Stimulated activated CD8-positive, alpha-beta memory T cell treated with anti-CD3 and anti-CD28 coated beads, Interleukin-2, amount 100 ng/mL, for 48 hours (primary cell): ENCODE results near the gene HOXC12.

Source experiments
- DNase-seq, 2 donors: peaks; one replicate each; pipeline ENCODE4 v3.0.0-alpha.2; 2020; ENCODE audit warnings: low read depth in 2 of 2

The HOXC12 gene

DNA sequence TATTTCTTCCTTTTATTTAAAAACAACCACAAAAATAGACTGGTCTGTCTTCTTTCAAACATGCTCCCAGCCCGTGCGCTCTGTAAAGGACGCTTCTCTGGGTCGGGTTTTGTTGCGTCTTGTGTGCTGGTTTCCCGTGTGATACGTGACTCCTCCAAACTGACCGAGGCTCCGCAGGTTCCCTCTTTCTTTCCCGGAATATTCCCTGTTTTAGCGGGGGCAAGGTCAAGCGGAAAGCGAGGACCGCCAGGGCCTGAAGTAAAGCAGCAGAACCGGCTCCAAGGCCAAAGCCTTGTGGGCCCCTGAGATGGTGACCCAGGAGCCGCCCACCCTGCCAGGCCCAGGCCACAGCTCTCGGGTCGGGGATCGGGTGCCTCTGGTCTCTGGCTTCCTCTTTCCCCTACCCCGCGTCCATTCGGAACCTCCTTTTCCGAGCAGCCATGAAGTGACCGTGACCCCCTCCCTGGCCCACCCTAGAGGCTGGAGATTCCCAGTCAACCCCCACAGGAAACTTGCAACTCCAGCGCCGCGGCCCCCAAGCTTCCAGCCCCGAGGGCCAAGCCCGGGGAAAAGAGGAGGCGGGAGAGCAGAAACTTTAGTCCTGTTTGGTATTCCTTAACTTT, 29.4 kb downstream of the HOXC12 start:
- no peak for DNase-seq

DNA sequence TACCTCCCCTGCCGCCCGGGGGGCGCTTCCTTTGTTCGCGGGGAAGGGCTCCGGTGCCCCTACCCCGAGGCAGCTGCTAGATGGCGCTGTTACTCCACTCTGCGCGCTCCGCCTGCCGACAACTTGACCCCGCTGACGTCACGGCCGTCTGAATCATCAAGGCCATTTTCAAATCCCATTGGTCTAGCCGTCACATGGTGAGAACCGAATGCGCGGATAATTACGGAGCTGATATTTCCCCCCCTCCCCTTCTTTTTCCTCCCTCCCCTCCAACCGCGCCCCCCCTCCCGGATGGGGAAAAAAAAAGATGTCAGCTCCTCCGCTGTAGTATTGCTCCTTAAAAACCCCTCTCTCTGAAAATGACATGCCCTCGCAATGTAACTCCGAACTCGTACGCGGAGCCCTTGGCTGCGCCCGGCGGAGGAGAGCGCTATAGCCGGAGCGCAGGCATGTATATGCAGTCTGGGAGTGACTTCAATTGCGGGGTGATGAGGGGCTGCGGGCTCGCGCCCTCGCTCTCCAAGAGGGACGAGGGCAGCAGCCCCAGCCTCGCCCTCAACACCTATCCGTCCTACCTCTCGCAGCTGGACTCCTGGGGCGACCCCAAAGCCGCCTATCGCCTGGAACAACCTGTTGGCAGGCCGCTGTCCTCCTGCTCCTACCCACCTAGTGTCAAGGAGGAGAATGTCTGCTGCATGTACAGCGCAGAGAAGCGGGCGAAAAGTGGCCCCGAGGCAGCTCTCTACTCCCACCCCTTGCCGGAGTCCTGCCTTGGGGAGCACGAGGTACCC, 30.4 kb downstream of the HOXC12 start, which contains the start of gene HOXC10:
HOXC10 (plus strand) TSS at position 246 of the 791 bp plus-strand sequence; CDS start at position 360, 114 bp downstream.
- peak; percentile 84 to 86 for DNase-seq

DNA sequence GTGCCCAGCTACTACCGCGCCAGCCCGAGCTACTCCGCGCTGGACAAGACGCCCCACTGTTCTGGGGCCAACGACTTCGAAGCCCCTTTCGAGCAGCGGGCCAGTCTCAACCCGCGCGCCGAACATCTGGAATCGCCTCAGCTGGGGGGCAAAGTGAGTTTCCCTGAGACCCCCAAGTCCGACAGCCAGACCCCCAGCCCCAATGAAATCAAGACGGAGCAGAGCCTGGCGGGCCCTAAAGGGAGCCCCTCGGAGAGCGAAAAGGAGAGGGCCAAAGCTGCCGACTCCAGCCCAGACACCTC, 30.9 kb downstream of the HOXC12 start:
- DNase-seq = no peak

DNA sequence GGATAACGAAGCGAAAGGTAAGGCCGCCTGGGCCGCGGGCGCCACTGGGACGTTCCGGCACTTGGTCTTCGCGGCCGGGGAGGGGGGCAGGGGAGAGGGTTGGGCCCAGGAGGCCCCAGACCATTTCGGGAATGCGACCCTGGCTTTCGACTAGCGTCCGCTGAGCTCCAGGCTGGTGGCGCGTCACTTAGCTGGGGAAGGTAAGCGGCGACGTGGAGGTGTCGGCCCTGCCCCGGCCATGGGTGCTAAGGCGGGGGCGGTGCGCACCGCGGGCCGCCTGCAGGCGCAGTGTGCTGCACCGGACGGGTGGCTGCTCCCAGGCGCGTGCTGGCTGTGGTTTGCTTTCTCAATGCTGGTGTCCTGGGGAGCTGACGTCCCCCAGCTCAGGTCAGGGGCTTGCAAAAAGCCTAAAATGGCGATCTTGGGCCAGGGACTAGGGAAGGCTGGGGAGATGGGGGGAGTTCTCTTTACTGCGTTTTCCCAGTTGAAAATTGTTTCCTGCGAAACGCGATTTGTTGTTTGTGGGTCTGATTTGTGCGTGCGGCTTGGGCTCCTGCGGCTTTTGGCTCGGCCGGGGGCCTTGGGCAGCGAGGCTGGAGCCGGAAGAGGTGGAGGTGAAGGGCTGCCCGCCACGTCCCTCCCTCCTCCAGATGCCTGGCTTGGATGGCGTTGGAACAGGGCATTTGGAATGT, 31.4 kb downstream of the HOXC12 start:
- DNase-seq = no peak

DNA sequence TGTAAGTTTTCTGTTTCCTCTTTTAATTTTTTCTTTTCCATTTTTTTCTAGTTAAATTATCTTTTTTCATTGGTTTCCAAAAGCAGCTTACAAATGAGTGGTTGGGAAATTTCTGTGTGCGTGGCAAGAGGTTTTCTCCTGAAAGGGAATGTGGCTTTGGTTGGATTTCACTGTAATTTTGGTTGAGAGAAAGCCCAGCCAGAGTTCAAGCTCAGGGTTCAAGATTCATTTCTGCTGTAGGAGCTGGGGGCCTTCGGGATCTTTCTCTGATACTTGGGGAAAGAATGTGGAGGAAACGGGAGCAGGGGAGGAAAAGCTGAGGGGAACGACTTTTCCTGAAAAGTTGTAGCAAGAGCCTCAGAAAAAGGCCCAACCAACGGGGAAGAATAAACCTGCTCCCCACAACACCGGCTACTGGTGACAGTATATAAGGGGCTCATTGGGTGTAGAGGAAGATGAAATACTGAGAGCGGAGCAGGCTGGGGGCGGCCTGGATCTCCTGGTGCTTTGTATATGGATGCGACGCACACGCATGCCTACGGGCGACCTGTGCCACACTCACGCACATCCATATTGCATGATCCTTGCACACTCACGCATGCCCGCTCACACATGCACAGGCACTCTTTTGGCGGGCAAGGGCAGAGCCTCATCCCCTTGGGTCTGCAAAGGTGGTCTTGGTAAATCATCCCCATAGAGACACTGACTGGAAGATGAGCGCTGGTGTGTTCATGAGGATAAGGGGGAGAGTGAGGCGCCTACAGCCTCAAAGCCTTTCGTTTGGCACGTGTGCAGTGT, 32.2 kb downstream of the HOXC12 start:
- DNase-seq = no peak

DNA sequence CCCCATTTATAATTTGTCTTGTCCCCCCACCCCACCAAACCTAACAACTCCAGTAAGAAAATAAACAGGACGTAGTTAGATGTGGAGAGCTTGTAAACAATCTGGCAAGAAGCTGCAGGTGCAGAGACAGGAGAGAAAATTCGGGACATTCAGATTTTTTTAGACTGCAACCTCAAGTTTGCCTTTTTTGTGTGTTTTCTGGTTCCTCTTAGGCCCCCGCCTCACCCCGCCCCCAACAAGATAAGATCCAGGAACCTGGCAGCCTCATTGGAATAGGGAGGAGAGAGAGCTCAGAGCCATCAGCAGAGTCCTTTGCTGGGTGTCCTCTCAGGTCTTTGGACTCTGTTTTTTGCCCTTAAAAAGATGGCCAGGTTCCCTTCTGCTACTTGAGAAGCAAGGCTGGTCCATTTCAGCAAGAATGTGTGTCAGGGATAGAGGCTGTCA, 33.1 kb downstream of the HOXC12 start:
- no peak for DNase-seq

DNA sequence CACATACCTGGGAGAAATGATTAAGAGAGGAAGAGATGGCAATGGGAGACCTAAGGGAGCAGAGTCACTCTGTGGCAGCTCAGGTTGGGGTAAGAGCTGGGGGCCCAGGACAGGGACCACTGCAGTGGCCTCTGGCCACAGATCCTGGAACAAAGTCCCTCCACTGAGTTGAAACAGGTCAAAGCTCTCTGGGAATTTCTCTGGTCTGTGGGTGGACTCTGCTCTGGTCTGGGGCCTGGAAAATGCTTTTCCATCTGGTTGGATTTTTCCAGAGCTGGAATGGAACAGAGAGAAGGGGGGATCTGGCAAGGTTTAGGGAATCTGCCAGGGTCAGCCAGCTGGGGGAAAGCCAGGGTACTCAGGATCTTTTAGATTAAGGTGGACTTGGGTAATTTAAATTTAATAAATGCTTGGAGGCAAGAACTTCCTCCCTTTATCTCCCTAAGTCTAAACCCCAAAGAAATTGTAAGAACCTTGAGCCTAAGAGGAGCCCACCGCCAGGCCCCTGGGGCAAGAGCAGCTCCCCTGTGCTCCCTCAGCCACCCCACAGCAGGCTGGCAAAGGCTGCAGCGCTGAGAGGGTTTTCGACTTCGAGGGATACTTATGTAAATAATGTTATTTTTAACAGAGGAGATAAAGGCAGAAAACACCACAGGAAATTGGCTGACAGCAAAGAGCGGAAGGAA, 34.0 kb downstream of the HOXC12 start:
- DNase-seq = no peak

DNA sequence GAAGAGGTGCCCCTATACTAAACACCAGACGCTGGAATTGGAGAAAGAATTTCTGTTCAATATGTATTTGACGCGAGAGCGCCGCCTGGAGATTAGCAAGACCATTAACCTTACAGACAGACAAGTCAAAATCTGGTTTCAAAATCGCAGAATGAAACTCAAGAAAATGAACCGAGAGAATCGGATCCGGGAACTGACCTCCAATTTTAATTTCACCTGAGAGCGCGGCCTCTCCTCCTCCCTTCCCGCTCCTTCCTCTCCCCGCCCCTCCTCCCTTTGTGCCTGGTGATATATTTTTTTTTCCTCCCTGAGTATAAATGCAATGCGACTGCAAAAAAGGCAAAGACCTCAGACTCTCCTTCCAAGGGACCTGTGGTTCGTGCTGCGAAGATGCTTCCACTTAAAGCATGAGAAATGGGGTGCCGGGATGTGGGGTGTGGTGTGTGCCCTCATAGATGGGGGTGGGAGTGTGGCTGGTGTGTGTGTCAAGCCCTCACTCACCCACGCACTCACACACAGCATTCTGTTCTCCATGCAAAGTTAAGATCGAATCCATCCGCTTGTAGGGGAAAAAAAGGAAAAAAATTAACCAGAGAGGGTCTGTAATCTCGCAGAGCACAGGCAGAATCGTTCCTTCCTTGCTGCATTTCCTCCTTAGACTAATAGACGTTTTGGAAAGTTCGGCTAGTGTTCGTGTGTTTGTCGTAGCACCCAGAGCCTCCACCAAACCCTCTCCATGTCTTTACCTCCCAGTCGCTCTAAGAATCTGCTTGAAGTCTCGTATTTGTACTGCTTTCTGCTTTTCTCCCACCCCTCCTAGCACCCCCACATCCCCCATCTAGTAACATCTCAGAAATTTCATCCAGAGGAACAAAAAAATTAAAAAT, 34.8 kb downstream of the HOXC12 start:
- no peak for DNase-seq

DNA sequence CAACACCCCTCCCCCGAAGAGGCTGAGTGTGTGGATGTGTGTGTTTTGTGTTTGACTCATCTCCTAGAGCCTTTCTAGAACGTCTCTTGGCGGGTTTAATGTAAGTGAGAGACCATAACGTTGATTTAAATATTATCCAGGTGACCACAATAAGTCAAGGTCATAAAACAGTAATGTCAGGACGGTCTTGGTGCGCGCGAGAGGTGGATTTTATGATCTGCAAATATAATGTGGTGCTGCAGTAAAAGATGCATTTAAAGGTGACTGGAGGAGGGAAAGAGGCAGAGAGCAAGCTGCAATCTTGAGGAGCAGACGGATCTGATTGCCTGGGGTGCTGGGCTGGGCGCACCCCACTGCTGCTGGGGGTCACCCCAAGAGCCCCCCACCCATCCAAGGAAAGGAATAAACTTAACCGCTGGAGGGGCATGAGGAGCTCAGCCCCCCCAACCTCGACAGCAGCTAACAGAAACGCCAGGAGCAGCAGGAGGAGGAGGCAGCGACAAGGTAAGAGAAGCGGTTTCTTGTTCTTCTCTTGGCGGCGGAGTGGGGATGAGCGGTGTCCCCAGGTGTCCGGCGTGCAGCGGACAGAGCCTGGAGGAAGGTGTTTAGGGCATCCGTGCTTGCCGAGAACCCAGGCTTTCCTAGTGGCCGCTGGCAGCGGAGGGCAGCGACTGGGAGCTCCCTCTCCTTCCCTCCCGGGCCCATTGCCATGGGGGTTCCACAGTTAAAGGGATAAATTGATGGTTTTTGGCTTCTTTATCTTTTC, 35.8 kb downstream of the HOXC12 start:
- no peak for DNase-seq

DNA sequence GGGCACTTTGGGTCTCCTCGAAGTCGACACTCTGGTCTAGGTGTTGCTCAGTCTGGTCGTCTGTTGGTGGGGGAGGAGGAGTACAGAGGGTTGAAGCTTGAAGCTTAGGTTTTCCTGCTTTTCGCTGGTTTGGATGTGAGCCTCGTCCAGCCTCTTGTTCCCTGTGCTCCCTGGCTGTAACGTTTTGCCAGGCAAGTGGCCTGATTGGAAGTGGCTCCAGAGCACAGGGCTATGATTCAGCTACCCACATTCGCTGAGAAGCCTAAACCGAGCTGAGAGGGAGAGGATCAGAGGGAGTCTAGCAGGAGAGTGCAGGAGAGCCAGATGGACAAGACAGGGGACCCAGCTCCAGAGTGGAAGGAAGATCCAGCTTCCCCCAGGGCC, 36.4 kb downstream of the HOXC12 start:
- no peak for DNase-seq

DNA sequence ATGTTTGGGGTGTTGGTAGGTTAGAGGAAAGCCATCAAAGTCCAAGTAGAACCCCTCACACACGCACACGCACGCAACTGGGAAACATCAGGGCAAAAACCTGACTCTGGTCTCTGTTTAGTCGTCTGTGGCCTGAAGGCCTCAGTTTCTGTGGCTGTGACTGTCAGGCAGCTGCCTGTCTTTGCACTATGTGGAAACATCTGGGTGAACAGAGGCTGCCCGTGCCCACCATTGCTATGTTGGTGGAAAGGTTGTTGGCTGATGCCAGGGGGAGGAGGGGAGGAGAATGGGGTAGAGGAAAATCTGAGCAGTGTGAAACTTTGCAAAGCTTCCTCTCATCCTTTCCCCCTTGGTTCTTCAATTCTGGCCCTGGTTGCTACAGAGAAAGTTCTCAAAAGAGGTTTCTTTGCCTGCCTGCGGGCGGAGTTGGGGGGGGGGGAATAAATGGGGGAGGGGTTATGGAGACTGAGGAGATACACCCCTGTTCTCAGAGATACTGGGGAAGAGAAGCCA, 37.7 kb downstream of the HOXC12 start:
- no peak for DNase-seq

DNA sequence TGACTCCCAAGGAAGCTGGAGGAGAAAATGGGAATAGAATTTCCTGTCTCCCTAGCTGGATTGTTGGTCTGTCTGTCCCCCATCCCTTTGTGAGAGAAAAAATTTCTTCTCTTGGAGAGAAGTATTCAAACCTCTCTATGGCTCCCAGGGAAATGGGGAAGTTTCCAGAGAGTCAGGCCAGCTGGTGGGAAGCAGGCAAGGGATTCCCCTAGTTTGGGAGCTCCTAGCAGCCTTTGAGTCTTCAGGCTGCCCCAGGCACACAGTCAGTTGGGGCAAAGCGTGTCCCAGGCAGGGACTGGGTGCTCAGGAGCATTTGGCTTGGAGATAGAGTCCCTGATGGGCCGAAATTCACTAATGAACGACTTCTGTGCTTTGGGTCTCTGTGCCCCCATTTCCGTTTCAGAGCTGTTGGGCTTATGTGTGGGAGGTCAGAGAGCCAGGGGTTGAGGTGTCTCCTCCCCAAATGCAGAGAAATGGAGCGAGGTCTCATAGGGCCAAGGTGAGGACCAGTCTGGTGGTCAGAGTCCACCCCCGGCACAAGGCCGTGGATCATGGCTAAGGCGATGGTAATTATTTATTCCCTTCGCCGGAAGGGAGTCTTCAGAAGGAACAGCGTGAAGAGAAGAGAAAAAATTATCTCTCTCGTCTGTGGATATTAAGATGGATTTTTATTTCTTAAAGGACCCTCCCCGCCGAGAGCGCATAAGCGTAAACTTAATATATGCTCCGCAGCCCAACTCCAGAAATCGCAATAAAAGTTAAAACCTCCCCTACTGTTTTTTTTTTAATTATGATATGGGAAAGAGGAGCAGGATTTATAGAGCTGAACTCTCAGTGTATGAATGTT, 38.7 kb downstream of the HOXC12 start:
- DNase-seq = no peak

DNA sequence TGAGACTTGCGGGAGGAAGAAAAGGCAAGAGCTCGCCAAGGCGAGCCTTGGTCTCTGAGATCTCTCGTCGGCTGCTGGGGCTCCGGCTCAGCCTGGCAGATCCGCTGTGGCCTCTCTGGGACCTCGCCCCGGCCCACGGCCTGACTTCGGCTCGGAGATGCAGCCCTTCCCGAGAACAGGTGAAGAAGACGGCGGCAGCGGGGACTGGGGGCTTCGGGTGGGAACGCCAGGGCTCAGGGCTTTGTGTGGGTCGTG, 39.2 kb downstream of the HOXC12 start:
- DNase-seq = no peak

DNA sequence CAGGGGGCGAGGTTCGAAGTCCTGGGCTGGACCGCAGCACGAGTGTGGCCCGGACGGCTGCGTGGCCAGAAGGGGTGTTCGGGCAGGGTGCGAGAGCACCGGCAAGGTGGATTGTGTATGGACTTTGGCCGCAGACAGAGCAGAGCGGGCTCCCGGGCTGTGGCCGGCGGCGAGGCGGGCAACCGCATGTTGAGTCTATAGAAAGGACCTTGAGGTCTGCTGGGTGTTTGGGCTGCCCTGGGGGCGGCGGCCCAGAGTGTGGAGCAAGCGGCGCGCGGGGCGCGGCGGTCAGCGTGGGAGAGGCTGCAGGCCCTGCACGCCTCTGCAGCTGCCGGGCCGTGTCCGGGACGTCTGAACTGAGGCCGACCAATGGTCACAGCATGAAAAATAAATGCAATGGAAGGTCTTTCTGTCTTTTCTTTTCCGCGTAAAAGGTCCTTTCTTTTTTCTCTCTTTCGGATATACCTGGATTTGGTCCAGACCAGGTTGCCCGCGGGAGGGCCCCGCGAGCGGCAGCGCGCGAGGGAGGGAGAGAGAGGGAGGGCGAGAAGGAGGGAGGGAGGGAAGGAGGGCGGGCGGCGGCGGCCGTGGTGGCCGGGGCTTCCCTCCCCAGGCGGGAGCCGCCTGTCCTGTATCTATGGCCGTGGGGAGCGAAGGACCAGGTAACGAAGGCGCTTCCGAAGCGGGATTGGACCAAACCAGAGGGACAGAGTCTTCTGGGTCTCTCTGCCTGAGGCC, 39.7 kb downstream of the HOXC12 start:
- no peak for DNase-seq

DNA sequence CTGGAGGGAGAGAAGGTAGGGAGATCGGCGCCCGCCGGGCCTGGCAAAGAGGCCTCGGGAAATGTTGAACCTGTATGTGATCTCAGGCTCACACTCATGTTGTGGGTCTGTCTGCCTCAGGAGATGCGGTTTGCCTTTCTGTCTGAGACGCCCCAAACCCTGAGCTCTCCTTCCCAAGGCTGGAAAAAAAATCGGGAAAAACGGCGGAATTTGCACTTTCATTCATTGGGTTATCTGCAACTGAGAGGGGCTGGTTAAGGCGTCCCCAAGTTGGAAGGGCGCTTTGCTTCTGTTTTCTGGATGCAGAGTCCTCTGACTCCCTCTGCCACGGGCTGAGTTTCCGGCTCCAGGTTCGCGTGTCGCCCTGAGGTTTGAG, 40.3 kb downstream of the HOXC12 start:
- DNase-seq = no peak

DNA sequence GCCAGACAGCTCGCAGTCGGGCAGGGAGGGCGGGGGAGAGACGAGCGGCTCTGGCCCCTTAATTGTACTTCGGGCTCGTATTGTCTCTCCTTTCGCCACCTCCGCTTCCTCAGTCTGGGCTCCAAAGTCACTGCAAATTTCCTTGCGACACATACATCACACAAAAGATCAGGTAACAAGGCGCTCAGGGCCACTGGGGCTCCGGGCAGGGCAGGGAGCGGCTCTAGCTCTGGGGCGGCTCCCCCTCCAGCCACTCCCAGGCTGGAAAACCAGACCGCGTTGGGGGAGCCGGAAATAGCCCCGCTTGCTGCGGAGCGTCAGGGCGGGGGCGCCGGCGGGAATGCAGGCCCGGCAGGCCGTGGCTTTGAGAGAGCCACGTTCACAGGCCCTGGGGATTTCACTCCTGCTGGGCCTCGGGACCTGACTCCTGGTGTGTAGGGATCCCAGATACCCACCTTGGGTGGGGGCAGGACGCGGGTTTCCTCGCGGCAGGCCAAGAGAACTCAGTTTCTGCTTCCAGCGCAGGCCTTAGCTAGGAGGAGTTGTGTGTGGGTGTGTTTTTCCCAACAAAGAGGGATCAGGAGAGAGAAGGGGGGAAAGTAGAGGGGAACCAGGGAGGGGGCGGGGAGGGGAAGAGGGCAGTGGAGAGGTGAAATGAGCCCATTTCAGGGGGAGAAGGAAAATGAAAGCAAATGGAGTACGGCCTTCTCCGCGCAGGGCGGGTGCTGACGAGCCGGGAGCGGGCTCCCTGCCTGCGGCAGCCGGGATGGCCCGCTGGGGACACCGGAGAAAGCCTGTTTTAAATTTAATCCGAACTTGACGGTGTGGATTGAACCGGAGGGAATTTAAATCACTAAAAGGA, 40.9 kb downstream of the HOXC12 start:
- DNase-seq = no peak
